Gastrocnemius medialis (tissue), 4 donors: Measurements from ENCODE around the gene NEXN. TPM values are rescaled to one million over a fixed set of nuclear protein-coding genes. Genes with fewer than 3 reads are reported as not detected.
A peak's percentile ranks its signal among the peaks of the same experiment; 100 is the strongest.

ENCODE experiments used
- ATAC-seq, 2 donors: fragments of 150-250 bp; one replicate each; pipeline ENCODE4 v1.9.1; 2016
- DNase-seq, 2 donors: peaks; one replicate each; pipeline ENCODE4 v3.0.0-alpha.2; 2019
- H3K27ac ChIP-seq, 4 donors: fragments of 200-600 bp; sonication (generic); 1 replicate in 1 of 4; 2 replicates in 3 of 4; pipeline ENCODE4 v1.5.1; 2016 to 2018; ENCODE audit warnings: mild to moderate bottlenecking in 2 of 4, moderate library complexity in 1 of 4
- H3K27me3 ChIP-seq, 3 donors: fragments of 200-600 bp; sonication (generic) in 2 of 3; 1 replicate in 1 of 3; 2 replicates in 2 of 3; pipeline versions ENCODE4 v1.5.1 to v1.6.0; 2016 to 2019; ENCODE audit warnings: mild to moderate bottlenecking in 1 of 3, moderate library complexity in 1 of 3
- H3K36me3 ChIP-seq, 2 donors: fragments of 200-600 bp; sonication (generic) in 1 of 2; one replicate each; pipeline ENCODE4 v1.5.1; 2017 to 2018
- H3K4me1 ChIP-seq, 2 donors: fragments of 200-600 bp; sonication (generic) in 1 of 2; one replicate each; pipeline ENCODE4 v1.5.1; 2016 to 2017; ENCODE audit warnings: mild to moderate bottlenecking in 2 of 2
- H3K4me3 ChIP-seq, 4 donors: fragments of 200-600 bp; sonication (generic) in 3 of 4; 1 replicate in 1 of 4; 2 replicates in 3 of 4; pipeline ENCODE4 v1.5.1; 2016 to 2019; ENCODE audit warnings: mild to moderate bottlenecking in 2 of 4
- H3K9me3 ChIP-seq, 3 donors: fragments of 200-600 bp; sonication (generic) in 2 of 3; 1 replicate in 1 of 3; 2 replicates in 2 of 3; pipeline ENCODE4 v1.5.1; 2016 to 2019
- POLR2A ChIP-seq, 2 donors: fragments of 450-650 bp; IDR thresholded peaks; one replicate each; pipeline ENCODE4 v1.6.1; 2017; ENCODE audit warnings: antibody characterized with exemption in 2 of 2, mild to moderate bottlenecking in 2 of 2, moderate library complexity in 2 of 2
- in situ Hi-C, 4 donors: fragments of 200-750 bp; cut with MboI; loops; one replicate each; pipeline versions ENCODE4 v1.15.0 to v1.8.0; 2017; ENCODE audit warnings: low sequenced_read_pairs in 4 of 4
- intact Hi-C: fragments of 100-400 bp; cut with DNase I; formaldehyde crosslinking; loops from one replicate; pipeline ENCODE4 v1.15.1; 2023; ENCODE audit warnings: low total_unique reads
- total RNA-seq, 4 donors: library from RNA; depleted of rRNA; stranded (reverse); fragments of >200 nt; gene quantifications; one replicate each; pipeline versions ENCODE4 v1.1.0 to v1.2.3, GENCODE V29; 2016
- TF ChIP-seq, protein P1 (sequence below), 5 experiments: fragments of 450-650 bp in 3 of 5; fragments of 200-600 bp in 2 of 5; sonication (generic) in 2 of 5; IDR thresholded peaks in 4 of 5; conservative IDR thresholded peaks in 1 of 5; 1 replicate in 4 of 5; 2 replicates in 1 of 5; pipeline ENCODE4 v1.5.1; 2016 to 2019; ENCODE audit warnings: antibody characterized with exemption in 5 of 5, mild to moderate bottlenecking in 3 of 5, moderate library complexity in 3 of 5

NEXN gene
- total RNA-seq, 4 donors from 2014 or later = 105 to 297 (median 200) TPM

DNA sequence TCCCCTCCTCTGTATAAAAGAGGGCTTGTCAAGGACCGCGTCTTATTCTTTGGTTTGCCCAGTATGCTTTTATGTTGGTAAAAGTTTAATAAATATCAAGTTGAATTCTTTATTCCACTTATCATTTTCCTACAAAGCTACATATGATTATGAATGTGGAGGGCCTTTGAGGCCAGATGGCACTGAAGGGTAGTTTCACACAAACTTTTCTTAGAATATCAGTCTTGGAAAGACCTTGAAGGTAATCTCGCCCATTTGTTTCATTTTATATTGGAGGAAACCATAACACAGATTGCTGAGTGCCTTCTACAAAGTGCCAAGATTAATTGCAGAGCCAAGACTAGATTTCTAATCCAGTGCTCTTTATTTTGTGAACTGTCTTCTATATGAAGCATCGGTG, 96.2 kb downstream of the NEXN start:
- Histone ChIP-seq H3K4me3 (no peak overlapping the region), H3K4me1 (peaks cover 47 to 59% of the 10 kb centered on the region in 2 donors)

DNA sequence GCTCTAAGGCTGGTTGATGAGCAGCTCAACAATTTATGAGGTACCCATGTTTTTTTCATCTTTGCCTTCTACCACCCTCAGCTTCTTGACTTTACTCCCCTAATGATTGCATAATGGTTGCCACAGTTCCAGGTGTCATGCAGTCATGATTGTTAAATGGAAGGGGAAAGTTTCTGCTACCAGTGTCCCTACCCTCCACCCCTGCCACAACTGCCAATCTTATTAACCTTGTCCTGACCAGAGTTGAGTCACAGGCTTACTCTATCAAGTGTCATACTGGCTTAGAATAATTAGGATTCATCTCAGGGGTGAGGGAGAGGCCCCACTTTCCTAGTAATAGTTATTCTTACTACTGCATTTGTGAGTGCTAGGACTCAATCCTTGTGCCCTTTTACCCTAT, 98.4 kb downstream of the NEXN start:
- Histone ChIP-seq H3K4me1 (peaks cover 35 to 40% of the 10 kb centered on the region in 2 donors), H3K9me3 (no peaks in the 10 kb centered on the region), H3K4me3 (no peak overlapping the region), H3K27ac (no peak overlapping the region), H3K27me3 (no peaks in the 10 kb centered on the region), H3K36me3 (no peaks in the 10 kb centered on the region)
- intact Hi-C loops = no loop called here
- TF ChIP-seq, protein P1, sequence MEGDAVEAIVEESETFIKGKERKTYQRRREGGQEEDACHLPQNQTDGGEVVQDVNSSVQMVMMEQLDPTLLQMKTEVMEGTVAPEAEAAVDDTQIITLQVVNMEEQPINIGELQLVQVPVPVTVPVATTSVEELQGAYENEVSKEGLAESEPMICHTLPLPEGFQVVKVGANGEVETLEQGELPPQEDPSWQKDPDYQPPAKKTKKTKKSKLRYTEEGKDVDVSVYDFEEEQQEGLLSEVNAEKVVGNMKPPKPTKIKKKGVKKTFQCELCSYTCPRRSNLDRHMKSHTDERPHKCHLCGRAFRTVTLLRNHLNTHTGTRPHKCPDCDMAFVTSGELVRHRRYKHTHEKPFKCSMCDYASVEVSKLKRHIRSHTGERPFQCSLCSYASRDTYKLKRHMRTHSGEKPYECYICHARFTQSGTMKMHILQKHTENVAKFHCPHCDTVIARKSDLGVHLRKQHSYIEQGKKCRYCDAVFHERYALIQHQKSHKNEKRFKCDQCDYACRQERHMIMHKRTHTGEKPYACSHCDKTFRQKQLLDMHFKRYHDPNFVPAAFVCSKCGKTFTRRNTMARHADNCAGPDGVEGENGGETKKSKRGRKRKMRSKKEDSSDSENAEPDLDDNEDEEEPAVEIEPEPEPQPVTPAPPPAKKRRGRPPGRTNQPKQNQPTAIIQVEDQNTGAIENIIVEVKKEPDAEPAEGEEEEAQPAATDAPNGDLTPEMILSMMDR (IDR thresholded peaks at IDR 0.05 in 4 of 5, conservative IDR thresholded peaks at IDR 0.05 in 1 of 5) = no peak
- TF ChIP-seq POLR2A (IDR thresholded peaks at IDR 0.05) = no peak
- ATAC-seq (no peak), DNase-seq (no peak)
- in situ Hi-C loops = loop anchor here in 3 of 4 donors (10.0 to 25.0 kb wide), 3 partner anchors 125 to 625 kb away; partner anchors contain the start of gene IFI44L (in 1 of the 3)

More for the DNA sequence above, 96.2 kb downstream of the NEXN start:
- H3K36me3 ChIP-seq = no peaks in the 10 kb centered on the region
- intact Hi-C loops (no loop called here), in situ Hi-C loops (loop anchor here in 3 of 4 donors (10.0 to 25.0 kb wide), 3 partner anchors 128 to 628 kb away; partner anchors contain the start of gene IFI44L (in 1 of the 3))
- no peaks in the 10 kb centered on the region for H3K9me3 ChIP-seq
- no peak for DNase-seq
- H3K27me3 ChIP-seq = no peaks in the 10 kb centered on the region
- no peak for TF ChIP-seq POLR2A (IDR thresholded peaks at IDR 0.05)
- TF ChIP-seq, protein P1 (IDR thresholded peaks at IDR 0.05 in 4 of 5, conservative IDR thresholded peaks at IDR 0.05 in 1 of 5) = no peak
- no peak for ATAC-seq
- peak overlapping the region; percentile 24 to 65 (median 35) for H3K27ac ChIP-seq

DNA sequence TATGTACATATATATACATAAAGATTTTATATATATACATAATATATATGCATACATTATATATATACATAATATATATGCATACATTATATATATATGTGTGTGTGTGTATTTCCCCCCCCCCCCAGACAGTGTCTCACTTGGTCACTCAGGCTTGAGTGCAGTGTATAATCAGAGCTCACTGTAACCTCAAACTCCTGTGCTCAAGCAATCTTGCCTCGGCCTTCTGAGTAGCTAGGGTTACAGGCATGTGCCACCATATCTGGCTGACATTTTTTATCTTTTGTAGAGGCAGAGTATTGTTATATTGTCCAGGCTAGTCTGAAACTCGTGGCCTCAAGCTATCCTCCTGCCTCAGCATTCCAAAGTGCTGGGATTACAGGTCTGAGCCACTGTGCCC, 99.5 kb downstream of the NEXN start:
- Histone ChIP-seq H3K9me3 (no peaks in the 10 kb centered on the region), H3K4me3 (no peak overlapping the region), H3K4me1 (peaks cover 30 to 37% of the 10 kb centered on the region in 2 donors), H3K27ac (no peak overlapping the region), H3K27me3 (no peaks in the 10 kb centered on the region), H3K36me3 (peaks cover 0 to 2% of the 10 kb centered on the region in 2 donors)
- ATAC-seq (peak in 1 of 2 donors; percentile 23), DNase-seq (no peak)
- intact Hi-C loops (no loop called here), in situ Hi-C loops (loop anchor here in 3 of 4 donors (10.0 to 25.0 kb wide), 3 partner anchors 124 to 624 kb away; partner anchors contain the start of gene IFI44L (in 1 of the 3))
- no peak for TF ChIP-seq POLR2A (IDR thresholded peaks at IDR 0.05)
- TF ChIP-seq, protein P1 (IDR thresholded peaks at IDR 0.05 in 4 of 5, conservative IDR thresholded peaks at IDR 0.05 in 1 of 5) = no peak

DNA sequence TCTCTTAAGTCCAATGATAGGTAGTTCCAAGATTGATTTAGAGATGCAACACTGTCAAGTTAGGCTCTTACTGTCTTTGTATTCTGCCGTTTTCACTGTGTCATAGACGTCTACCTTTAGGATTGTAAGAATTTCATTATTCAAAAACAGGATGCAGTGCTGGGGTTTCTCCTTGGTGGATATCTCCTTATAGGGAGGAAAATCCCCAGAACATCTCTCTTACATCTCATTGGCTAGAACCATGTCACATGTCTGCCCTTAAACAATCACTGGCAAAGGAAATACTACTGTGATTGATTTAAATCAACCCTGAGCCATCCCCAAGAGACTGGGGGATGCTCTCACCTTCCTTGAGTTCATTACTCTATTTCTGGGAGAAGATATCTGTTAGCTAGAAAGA, 101.3 kb downstream of the NEXN start:
- no peak overlapping the region for H3K27ac ChIP-seq
- intact Hi-C loops (no loop called here), in situ Hi-C loops (loop anchor here in 3 of 4 donors (10.0 to 25.0 kb wide), 3 partner anchors 123 to 623 kb away; partner anchors contain the start of gene IFI44L (in 1 of the 3))
- peaks cover 28 to 35% of the 10 kb centered on the region in 2 donors for H3K4me1 ChIP-seq
- no peak overlapping the region for H3K4me3 ChIP-seq
- ATAC-seq (no peak), DNase-seq (no peak)
- H3K36me3 ChIP-seq = peaks cover 0 to 8% of the 10 kb centered on the region in 2 donors
- H3K9me3 ChIP-seq = no peaks in the 10 kb centered on the region
- TF ChIP-seq, protein P1 (IDR thresholded peaks at IDR 0.05 in 4 of 5, conservative IDR thresholded peaks at IDR 0.05 in 1 of 5) = no peak
- TF ChIP-seq POLR2A (IDR thresholded peaks at IDR 0.05) = no peak
- no peaks in the 10 kb centered on the region for H3K27me3 ChIP-seq
